Loucy (cell line): ENCODE measurements around the gene DMBT1.

ENCODE experiments used
- CTCF ChIP-seq: fragments of 200-600 bp; sonication (generic); conservative IDR thresholded peaks from 2 replicates; pipeline ENCODE4 v1.5.1; 2014; ENCODE audit warnings: mild to moderate bottlenecking, antibody characterized with exemption, low read length
- EZH2phosphoT487 ChIP-seq: fragments of 200-600 bp; IDR thresholded peaks from 2 replicates; pipeline ENCODE4 v1.6.1; 2018; ENCODE audit warnings: antibody characterized with exemption, mild to moderate bottlenecking, moderate library complexity, borderline replicate concordance

GRCh38 chr10:122530177-122530576 is 30.4 kb upstream of the DMBT1 start:
- TF ChIP-seq EZH2phosphoT487 = no peak
- TF ChIP-seq CTCF = no peak
